B cell (primary cell): ENCODE results near the gene CPA4. TPM values are rescaled to one million over a fixed set of nuclear protein-coding genes. Genes with fewer than 3 reads are reported as not detected.

Source experiments
- ATAC-seq: fragments of 200-7000 bp; cut with Tn5 transposase; one replicate; pipeline ENCODE4 v1.10.0; 2021; ENCODE audit warnings: low read depth, mild to moderate bottlenecking, moderate number of reproducible peaks, moderate library complexity
- CTCF ChIA-PET: fragments of 350-600 bp; sonication (Branson Sonifier 250); formaldehyde crosslinking; loops from one replicate; lab custom pipeline; 2021; ENCODE audit warnings: antibody characterized with exemption, inconsistent platforms; lab: Charles Lee
- POLR2A ChIA-PET: fragments of 350-600 bp; sonication (Branson Sonifier 250); formaldehyde crosslinking; loops from one replicate; lab custom pipeline; 2021; ENCODE audit warnings: antibody characterized with exemption; lab: Charles Lee
- DNase-seq: peaks from one replicate; pipeline ENCODE4 v3.0.0; 2013
- H2AFZ ChIP-seq: 2 replicates; pipeline ENCODE4 v1.6.1; 2012; ENCODE audit warnings: mild to moderate bottlenecking, low read depth, low read length; ENCODE audit not compliant: insufficient read depth, poor library complexity, severe bottlenecking
- H3K27ac ChIP-seq, 2 donors: 1 replicate in 1 of 2; 2 replicates in 1 of 2; pipeline ENCODE4 v1.5.1; 2012 to 2013; ENCODE audit warnings: low read length in 2 of 2, mild to moderate bottlenecking in 2 of 2, moderate library complexity in 1 of 2
- H3K27me3 ChIP-seq, 4 experiments: fragments of 200-600 bp in 1 of 4; sonication (generic) in 1 of 4; replicated peaks in 1 of 4; 1 replicate in 2 of 4; 2 replicates in 2 of 4; pipeline versions ENCODE4 v1.6.1 to v1.7.0; 2013 to 2016; ENCODE audit warnings: low read length in 3 of 4, mild to moderate bottlenecking in 2 of 4, mixed read lengths in 1 of 4, moderate library complexity in 1 of 4; ENCODE audit not compliant: insufficient read depth in 4 of 4, control insufficient read depth in 3 of 4; ENCODE audit errors: control extremely low read depth in 1 of 4
- H3K36me3 ChIP-seq, 2 experiments: replicated peaks in 1 of 2; 1 replicate in 1 of 2; 2 replicates in 1 of 2; pipeline versions ENCODE4 v1.6.1 to v1.7.1; 2013; ENCODE audit warnings: low read length in 1 of 2; ENCODE audit not compliant: insufficient read depth in 2 of 2, control insufficient read depth in 1 of 2; ENCODE audit errors: control extremely low read depth in 1 of 2, extremely low read depth in 1 of 2
- H3K4me1 ChIP-seq, 2 donors: fragments of 200-600 bp in 1 of 2; sonication (generic) in 1 of 2; 1 replicate in 1 of 2; 2 replicates in 1 of 2; pipeline versions ENCODE4 v1.5.1 to v1.6.1; 2013 to 2017; ENCODE audit warnings: low read length in 2 of 2; ENCODE audit not compliant: control insufficient read depth in 2 of 2, insufficient read depth in 2 of 2
- H3K4me2 ChIP-seq: replicated peaks from 2 replicates; pipeline ENCODE3; 2012; ENCODE audit warnings: mild to moderate bottlenecking, low read depth, low read length; ENCODE audit not compliant: poor library complexity, severe bottlenecking
- H3K4me3 ChIP-seq, 5 experiments: fragments of 200-600 bp in 1 of 5; sonication (generic) in 1 of 5; 1 replicate in 3 of 5; 2 replicates in 2 of 5; pipeline versions ENCODE4 v1.5.1 to v1.7.0; 2011 to 2016; ENCODE audit warnings: low read length in 4 of 5, mild to moderate bottlenecking in 4 of 5, low read depth in 2 of 5, control low read depth in 1 of 5, moderate library complexity in 1 of 5; ENCODE audit not compliant: insufficient read depth in 1 of 5; ENCODE audit errors: control extremely low read depth in 1 of 5, extremely low read depth in 1 of 5
- H3K79me2 ChIP-seq: fragments of 200-600 bp; sonication (generic); one replicate; pipeline ENCODE4 v1.6.0; 2016; ENCODE audit warnings: low read length; ENCODE audit not compliant: control insufficient read depth, insufficient read depth
- H3K9ac ChIP-seq: fragments of 200-600 bp; sonication (generic); 2 replicates; pipeline ENCODE4 v1.6.1; 2017; ENCODE audit warnings: mild to moderate bottlenecking, low read length, moderate library complexity
- H3K9me3 ChIP-seq, 3 donors: one replicate each; pipeline versions ENCODE4 v1.6.1 to v1.7.1; 2013; ENCODE audit warnings: low read length in 2 of 3; ENCODE audit not compliant: control insufficient read depth in 2 of 3, insufficient read depth in 1 of 3; ENCODE audit errors: control extremely low read depth in 1 of 3
- H4K20me1 ChIP-seq: 2 replicates; pipeline ENCODE4 v1.6.0; 2012; ENCODE audit warnings: mild to moderate bottlenecking, low read length; ENCODE audit not compliant: insufficient read depth, control insufficient read depth, poor library complexity, severe bottlenecking
- H3K27ac Mint-ChIP-seq: one replicate; pipeline ENCODE4 v1.8.0; 2021; ENCODE audit warnings: mixed read lengths
- H3K27me3 Mint-ChIP-seq: one replicate; pipeline ENCODE4 v1.8.0; 2021; ENCODE audit warnings: mixed read lengths
- H3K4me1 Mint-ChIP-seq: one replicate; pipeline ENCODE4 v1.8.0; 2021; ENCODE audit warnings: mixed read lengths
- H3K4me3 Mint-ChIP-seq: one replicate; pipeline ENCODE4 v1.8.0; 2021; ENCODE audit warnings: mixed read lengths
- H3K9me3 Mint-ChIP-seq: one replicate; pipeline ENCODE4 v1.8.0; 2022; ENCODE audit warnings: mixed read lengths; ENCODE audit not compliant: insufficient read depth
- EZH2 ChIP-seq: IDR thresholded peaks from 2 replicates; pipeline ENCODE4 v1.6.1; 2012; ENCODE audit warnings: borderline replicate concordance, low read depth, mild to moderate bottlenecking, moderate library complexity, low read length; ENCODE audit not compliant: insufficient read depth, poor library complexity, severe bottlenecking
- WGBS: methylation state at CpG from one replicate; pipeline ENCODE4 v1.1.5; 2013; ENCODE audit warnings: missing lambda C conversion rate; ENCODE audit not compliant: insufficient coverage; 5-methylcytosine and 5-hydroxymethylcytosine counted together
- intact Hi-C: fragments of 100-400 bp; cut with micrococcal nuclease; formaldehyde crosslinking; loops from one replicate; pipeline ENCODE4 v1.10.0; 2022
- polyA plus RNA-seq: library from polyadenylated mRNA; depleted of rRNA; stranded (reverse); fragments of >200 nt; gene quantifications from 2 replicates; pipeline ENCODE4 v1.2.3, GENCODE V29; 2012
- total RNA-seq, 2 donors: library from RNA; stranded (reverse); fragments of 120-200 nt in 1 of 2; gene quantifications; 1 replicate in 1 of 2; 2 replicates in 1 of 2; pipeline versions ENCODE4 v1.2.3 to v1.2.4, GENCODE V29; 2013 to 2022
- TF ChIP-seq, protein P1 (sequence below): fragments of 200-600 bp; IDR thresholded peaks from one replicate; pipeline ENCODE4 v1.8.0; 2022; ENCODE audit warnings: antibody characterized with exemption, mild to moderate bottlenecking

CPA4 gene
- total and polyA plus RNA-seq, 2 donors (not counting 1 experiment from before 2014, with no cell fraction given) = not detected

DNA sequence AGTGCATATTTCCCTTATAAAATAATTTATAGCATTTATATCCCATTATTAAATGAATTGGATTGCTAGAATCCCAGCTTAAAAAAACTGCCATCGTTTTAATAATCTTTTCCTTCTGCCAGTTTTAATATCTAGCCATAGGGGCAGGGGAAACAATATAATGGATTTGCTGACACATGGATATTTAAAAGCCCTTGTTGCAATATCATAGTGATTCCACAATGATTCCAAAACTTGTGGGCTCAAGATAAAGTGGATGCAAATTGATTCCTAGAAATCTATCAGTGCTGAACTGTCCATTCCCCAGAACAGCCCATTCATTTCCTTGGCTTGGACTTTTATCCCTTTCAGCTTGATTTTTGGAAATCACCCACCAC, 23.7 kb upstream of the CPA4 start:
- H3K4me1 Mint-ChIP-seq = no peaks in the 10 kb centered on the region
- H3K9me3 ChIP-seq = peaks cover 0 to 7% (median 0%) of the 10 kb centered on the region in 3 donors
- ChIA-PET POLR2A (no interaction called here), CTCF (no interaction called here)
- no peaks in the 10 kb centered on the region for H3K9me3 Mint-ChIP-seq
- H3K4me3 ChIP-seq = no peak overlapping the region
- no peak overlapping the region for H3K27ac Mint-ChIP-seq
- H4K20me1 ChIP-seq = no peaks in the 10 kb centered on the region
- peaks cover 24% of the 10 kb centered on the region for H3K27me3 Mint-ChIP-seq
- WGBS = no CpG with 5 or more reads among the region's 1 CpG
- DNase-seq (no peak), ATAC-seq (no peak)
- intact Hi-C loops = no loop called here
- H3K4me1 ChIP-seq = peaks cover 0 to 2% of the 10 kb centered on the region in 2 donors
- no peak overlapping the region for H3K4me3 Mint-ChIP-seq
- H3K79me2 ChIP-seq = no peaks in the 10 kb centered on the region
- no peak overlapping the region for H3K27ac ChIP-seq
- H3K4me2 ChIP-seq = no peak overlapping the region
- TF ChIP-seq, protein P1, sequence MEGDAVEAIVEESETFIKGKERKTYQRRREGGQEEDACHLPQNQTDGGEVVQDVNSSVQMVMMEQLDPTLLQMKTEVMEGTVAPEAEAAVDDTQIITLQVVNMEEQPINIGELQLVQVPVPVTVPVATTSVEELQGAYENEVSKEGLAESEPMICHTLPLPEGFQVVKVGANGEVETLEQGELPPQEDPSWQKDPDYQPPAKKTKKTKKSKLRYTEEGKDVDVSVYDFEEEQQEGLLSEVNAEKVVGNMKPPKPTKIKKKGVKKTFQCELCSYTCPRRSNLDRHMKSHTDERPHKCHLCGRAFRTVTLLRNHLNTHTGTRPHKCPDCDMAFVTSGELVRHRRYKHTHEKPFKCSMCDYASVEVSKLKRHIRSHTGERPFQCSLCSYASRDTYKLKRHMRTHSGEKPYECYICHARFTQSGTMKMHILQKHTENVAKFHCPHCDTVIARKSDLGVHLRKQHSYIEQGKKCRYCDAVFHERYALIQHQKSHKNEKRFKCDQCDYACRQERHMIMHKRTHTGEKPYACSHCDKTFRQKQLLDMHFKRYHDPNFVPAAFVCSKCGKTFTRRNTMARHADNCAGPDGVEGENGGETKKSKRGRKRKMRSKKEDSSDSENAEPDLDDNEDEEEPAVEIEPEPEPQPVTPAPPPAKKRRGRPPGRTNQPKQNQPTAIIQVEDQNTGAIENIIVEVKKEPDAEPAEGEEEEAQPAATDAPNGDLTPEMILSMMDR = no peak
- TF ChIP-seq EZH2 = no peak
- peaks cover 0 to 4% (median 2%) of the 10 kb centered on the region in 4 experiments for H3K27me3 ChIP-seq
- no peaks in the 10 kb centered on the region for H3K36me3 ChIP-seq
- no peak overlapping the region for H2AFZ ChIP-seq
- no peak overlapping the region for H3K9ac ChIP-seq

DNA sequence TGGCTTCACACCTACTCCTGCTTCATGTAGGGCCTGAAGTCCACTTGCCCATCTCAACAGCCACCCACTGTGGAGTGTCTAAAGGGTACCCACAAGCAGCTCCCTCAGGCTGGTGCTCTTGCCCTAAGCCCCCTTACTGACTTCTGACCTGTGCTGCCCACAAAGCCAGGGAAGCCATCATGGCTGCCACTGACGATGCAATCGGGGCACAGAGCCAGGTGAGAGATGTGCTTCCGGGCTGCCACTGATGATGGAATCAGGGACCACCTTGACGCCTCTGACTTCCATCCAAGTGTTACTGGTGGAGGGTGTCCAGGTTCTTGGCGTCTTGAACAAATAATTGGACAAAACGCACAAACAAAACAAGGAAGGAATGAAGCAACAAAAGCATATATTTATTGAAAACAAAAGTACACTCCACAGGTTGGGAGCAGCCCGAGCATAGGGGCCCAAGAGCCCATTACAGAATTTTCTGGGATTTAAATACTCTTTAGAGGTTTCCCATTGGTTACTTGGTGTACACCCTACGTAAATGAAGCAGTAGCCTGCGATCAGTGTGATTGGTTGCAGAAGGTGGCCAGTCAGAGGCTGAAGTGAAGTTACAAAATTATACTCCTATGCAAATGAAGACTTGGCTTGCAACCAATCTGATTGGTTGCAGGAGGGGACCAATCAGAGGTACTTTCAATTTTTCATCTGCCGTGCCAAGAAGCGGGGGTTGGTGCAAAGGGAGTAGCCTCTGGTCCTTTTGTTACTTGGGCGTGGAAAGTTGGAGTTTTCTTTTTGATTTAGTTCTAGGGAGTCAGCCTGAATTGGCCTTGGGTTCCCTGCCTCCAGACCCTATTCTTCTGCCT, 21.8 kb upstream of the CPA4 start:
- H3K4me2 ChIP-seq = no peak overlapping the region
- TF ChIP-seq, protein P1 = no peak
- no peak for TF ChIP-seq EZH2
- no peaks in the 10 kb centered on the region for H3K4me1 Mint-ChIP-seq
- H3K4me3 Mint-ChIP-seq = no peak overlapping the region
- H3K79me2 ChIP-seq = no peaks in the 10 kb centered on the region
- H3K36me3 ChIP-seq = no peaks in the 10 kb centered on the region
- H3K4me3 ChIP-seq = no peak overlapping the region
- ATAC-seq (no peak), DNase-seq (no peak)
- no peak overlapping the region for H3K9ac ChIP-seq
- no peak overlapping the region for H3K27ac ChIP-seq
- peaks cover 0 to 7% (median 0%) of the 10 kb centered on the region in 3 donors for H3K9me3 ChIP-seq
- peaks cover 0 to 2% of the 10 kb centered on the region in 2 donors for H3K4me1 ChIP-seq
- H2AFZ ChIP-seq = no peak overlapping the region
- intact Hi-C loops = no loop called here
- no peak overlapping the region for H3K27ac Mint-ChIP-seq
- H3K27me3 Mint-ChIP-seq = peaks cover 33% of the 10 kb centered on the region
- 98% methylated on average over 5 of the region's 12 CpGs for WGBS
- H3K27me3 ChIP-seq = peaks cover 0 to 12% (median 6%) of the 10 kb centered on the region in 4 experiments
- H3K9me3 Mint-ChIP-seq = no peaks in the 10 kb centered on the region
- H4K20me1 ChIP-seq = no peaks in the 10 kb centered on the region
- CTCF ChIA-PET = no interaction called here
- POLR2A ChIA-PET = no interaction called here
